HG03571 (cell line): ENCODE measurements around the gene RGS3.
"Not testable (repeated sequence)": the region's sequence is repeated elsewhere in the genome, so short reads cannot be mapped to it uniquely, and the experiment has no call there.

Experiments
- ATAC-seq: cut with Tn5 transposase; IDR thresholded peaks from one replicate; pipeline ENCODE4 v1.9.1; 2021; ENCODE audit not compliant: unreplicated experiment

The RGS3 gene

DNA sequence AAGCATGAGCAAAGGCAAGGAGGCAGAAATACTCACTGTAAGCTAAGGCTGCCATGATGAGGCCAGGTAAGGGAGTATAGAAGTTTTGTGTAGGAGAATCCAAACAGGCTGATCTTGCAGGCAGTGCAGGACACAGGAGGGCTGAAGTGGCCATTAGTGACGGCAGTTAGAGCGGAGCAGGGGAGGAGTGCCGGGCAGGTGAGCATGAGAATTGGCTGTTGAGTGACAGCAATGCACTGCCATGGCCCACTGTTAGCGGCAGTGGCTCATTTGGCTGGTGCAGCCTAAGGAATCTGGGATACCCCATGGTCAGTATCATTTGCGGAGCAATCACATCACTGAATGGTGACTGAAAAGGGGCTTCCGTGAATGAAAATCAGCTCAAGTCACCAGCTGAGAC, 22.8 kb downstream of the RGS3 start:
- ATAC-seq = no peak

DNA sequence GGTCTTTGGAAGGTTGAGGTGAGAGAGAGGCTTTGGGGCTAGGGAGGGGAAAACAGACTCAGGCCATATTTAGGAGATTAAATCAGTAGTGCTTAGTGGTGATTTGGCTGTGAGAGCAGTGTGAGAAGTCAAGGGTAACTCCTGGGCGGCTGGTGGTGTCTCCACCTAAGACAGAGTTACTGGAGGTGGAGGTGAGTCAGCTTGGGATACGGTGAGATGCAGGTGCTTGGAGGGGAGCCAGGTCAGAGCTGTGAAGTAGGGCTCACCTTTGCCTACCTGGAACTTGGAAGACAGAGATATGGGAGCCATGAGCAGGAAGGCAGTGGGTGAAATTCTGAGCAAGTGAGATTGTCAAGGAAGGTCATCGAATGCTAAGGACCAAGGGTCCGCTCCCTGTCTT, 24.5 kb downstream of the RGS3 start:
- ATAC-seq = no peak

DNA sequence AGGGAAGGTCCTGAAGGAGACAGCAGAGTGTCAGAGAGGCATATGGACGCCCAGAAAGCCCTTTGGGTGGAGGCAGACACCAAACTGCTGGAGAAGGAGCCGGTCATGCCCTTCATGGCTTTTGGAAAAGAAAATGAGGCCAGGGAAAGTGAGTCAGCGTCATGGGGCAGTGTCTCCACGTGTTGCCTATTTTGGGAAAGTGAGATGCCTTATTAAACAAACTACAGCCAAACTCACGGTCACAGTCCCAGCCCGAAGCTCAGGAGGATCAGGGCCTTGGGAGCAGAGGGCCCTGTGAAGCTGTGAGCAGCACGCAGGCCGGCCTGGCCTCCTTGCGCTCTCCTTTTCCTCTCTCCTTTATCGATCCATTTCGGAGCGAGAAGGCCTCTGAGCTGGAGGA, 25.0 kb downstream of the RGS3 start:
- ATAC-seq = no peak

DNA sequence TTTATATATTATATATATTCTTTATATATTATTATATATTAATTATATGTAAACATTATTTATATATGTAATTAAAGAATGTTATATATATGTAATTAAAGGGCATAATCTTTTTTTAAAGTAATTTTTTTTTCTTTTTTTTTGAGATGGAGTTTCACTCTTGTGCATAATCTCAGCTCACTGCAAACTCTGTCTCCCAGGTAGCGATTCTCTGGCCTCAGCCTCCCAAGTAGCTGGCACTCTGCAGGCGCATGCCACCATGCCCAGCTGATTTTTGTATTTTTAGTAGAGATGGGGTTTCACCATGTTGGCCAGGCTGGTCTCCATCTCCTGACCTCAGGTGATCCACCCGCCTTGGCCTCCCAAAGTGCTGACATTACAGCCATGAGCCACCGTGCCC, 27.6 kb downstream of the RGS3 start:
- not testable (repeated sequence) for ATAC-seq

DNA sequence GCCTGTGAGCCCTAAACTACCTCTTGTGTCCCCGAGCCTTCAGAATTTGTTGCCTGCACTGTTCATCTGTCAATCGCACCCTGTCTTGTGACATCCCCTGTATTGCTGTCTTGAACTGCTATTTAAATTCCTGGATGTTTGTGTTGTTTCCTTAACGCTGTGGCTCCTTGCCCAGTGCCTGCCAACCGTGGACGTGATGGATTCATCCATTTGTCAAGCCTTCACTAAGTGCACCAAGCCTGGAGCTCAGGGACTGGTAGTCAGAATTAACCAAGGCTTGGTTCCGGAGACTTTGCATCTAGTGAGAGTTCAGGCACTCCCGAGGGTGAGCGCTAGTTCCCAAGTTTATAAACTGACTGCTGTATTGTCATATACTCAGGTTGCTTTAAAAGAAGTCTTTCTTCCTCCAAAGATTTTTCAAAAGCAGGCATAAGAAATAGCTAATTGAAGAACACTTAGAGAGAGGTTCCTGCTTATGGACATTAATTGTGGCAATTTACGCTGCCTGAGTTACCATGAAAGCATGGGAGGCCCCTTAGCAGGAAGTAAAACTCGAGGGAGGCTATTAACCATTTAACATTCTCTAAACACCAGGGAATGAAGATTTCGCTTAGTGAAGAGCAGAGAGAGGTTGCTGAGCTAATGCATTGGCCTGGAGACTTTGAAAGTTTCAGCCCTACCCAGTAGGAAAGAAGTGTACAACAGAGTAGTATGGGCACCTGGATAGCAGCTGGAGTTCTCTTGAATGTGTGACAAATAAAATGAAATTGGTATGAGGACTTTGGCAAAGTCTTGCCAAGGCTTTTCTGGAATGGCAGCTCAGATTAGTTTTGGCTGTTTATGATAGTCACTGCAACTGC, 29.0 kb downstream of the RGS3 start:
- no peak for ATAC-seq

DNA sequence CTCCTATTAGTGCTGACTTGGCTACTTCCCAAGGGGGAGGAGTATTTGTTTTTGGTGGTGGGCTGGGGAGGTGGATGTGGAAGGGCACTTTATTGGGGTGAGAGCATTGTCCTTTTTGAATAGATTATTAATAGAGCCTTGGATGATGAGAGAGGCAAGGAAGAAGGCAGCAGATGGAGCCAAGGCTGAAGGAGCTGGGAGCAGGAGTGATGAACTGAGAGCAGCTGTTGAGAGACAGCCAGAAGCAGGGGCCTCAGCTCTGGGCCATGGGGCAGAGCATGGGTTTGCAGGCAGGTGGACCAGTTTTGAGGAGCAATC, 29.6 kb downstream of the RGS3 start:
- ATAC-seq = no peak

DNA sequence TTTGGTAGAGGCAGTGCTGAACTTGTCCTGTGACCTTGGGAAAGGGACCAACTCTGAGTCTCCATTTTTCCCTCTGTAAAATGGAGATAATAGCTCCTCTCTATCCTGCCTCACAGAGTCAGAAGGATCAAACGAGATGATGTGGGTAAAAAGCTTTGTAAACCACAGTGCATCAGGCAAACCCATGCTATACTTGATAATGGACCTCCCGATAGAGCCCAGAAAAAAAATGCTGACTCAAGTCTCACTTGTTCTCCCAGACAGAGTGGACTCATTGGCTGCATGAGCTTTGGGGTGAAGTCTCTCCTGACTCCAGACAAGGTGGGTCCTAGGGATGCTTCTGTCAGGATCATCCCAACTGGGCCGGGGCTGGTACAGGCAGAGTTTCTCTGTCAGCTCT, 32.0 kb downstream of the RGS3 start:
- ATAC-seq = no peak

DNA sequence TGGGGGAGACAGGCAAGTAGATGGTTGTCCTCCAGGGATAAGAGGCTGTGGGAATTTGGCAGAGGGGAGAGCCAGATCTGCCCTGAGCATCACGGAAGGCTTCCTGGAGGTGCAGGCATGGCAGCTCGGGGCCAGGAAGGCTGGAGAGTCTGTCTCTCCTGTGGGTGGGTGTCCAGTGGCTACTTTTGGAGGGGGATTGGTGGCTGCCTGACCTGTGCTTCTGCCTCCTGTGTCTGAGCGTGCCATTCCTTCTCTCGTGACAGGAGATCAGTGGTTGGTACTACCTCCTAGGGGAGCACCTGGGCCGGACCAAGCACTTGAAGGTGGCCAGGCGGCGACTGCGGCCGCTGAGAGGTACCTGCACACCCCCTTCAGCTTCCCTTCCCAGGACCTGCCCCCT, 33.5 kb downstream of the RGS3 start:
- ATAC-seq = no peak

DNA sequence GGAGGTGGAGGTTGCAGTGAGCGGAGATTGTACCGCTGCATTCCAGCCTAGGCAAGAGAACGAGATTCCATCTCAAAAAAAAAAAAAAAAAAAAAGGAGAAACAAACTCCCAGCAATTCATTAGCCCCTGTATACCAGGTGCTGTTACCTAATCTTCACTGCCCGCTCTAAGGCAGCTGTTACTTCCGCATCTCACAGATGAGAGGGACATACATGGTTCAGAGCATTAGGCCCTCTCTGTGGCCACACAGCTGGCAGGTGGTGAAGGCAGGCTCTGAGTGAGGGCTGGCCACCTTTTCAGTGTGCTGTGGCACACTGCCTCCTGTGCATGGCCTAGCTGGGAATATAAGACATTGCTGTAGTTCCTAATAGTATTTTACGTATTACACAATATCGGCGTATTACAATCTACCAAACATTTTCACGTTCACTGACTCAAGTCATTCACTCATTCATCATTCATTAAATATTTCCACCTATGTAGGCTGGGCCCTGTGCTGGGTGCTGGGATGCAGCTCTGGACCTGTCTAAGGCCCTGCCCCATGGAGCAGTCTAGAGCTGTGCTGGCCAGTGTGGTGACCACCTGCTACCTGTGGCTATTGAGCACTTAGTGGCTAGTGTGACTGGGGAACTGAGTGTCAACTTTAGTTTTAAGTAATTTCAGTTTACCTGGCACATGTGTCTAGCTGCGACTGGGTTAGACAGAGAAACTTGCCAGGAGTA, 35.8 kb downstream of the RGS3 start:
- no peak for ATAC-seq

DNA sequence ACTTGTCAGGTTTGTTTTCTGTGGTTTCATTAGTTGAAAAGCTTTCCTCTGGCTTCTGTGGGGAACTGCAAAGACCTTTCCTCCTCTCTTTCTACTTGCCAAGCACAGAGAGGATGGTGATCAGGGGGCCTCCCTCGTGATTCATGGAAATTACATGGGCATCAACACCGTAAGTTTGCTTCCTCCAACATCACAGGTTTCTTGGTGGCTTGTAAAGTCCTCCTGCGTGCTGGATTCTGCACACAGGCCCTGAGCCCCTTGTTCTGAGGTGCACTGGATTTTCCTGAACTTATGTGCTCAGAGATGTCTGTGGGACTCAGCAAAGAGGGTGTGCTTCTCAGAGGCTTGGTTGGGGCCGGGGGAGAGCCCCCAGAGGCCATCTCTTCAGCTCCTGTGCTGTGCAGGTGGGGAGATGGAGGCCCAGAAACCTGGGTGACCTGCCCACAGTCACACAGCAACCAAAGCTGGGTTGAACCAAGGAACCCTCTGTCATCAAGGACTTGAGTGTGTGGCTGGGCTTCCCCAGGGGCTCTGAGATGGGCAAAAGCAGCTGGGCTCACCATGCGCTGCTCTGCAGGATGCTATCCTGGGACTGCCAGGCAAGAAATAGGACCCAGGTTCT, 36.5 kb downstream of the RGS3 start:
- ATAC-seq = no peak

DNA sequence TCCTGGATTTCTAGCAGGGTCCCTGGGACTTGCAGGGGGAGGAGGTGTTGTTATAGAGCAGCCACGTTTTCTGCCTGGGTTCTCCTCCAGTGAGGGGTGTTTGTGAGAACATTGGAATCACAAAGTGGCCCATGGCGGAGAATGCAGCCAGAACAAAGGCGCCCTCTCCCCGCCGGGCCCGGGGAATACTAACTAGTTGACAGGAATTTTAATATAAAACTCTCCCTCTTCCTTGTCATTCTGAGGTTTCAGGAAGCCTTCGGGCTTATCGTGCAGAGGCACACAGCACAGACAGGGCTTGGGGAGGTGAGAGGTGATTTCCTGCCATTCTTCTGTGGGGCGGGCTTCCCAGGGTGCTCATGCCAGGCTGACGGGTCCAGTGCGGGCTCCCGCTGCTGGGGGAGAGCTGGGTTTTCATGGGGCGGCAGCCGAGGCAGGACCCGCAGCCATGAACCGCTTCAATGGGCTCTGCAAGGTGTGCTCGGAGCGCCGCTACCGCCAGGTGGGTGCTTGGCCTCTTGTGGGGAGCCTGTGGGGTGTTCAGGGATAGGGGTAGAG, 37.7 kb downstream of the RGS3 start:
- no peak for ATAC-seq

DNA sequence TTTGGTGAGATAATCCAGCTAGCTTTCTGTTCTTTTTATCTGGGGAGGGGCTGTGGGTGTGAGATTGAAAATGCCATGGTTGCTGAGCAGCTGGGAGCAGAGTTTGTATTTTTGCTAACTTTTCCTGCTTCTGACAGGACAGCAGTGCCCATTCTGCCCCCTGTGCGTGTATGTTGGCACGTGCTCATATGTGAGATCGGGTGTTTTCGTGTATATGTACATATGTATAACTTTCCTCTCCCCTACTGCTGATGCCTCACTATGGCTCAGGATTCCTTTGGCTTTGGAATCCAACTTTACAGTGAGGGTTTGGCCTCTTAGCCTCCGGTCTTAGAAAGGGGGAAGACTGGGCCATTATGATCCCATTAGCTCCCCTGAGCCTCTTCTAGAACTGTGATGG, 38.3 kb downstream of the RGS3 start:
- ATAC-seq = no peak

DNA sequence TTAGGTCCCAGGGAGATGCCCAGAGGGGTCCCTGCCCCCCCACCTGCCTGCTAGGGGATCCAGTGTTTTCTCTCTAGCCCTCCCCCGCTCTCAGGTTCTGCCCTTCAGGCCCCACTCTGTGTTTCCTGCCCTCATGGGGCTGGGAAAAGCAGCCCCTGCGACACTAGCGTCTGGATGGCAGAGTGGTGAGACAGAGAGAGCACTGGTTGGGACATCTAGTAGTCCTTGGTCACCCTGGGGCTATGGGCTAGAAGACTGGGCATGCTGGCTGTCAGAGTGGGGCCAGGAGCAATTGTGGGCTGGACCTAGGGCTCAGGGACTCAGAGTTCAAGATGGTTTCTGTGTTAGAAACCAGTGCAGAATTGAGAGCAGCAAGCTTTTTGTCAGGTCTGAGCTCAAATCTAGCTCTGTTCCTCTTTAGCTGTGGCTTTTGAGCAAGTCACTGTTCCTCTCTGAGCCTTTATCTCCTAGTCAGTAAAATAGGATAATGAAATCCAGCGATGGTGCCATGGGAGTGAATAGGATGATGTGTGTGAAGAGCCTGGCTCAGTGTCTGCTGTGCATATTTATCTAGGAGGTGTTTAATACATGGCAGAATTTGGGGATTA, 39.0 kb downstream of the RGS3 start:
- no peak for ATAC-seq

DNA sequence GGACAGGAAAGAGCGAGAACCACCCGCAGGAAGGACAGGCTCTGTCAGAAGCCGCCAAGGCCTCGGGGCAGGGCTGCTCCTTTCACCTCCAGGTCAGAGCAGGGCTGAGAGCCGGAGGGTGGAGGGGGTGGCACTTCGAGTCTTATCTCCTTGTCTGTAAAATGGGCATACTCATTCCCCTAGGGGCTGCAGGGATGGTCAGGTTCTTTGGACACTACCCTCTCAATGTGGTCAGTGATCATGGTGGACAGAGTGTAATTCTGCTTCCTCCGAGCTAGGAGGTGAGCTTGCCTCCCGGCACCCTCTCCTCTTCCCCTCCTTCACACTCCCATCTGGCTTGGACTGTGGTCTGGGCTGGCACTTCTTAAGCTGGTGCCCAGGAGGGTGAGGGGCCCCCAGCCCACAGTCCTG, 39.6 kb downstream of the RGS3 start:
- ATAC-seq = no peak

DNA sequence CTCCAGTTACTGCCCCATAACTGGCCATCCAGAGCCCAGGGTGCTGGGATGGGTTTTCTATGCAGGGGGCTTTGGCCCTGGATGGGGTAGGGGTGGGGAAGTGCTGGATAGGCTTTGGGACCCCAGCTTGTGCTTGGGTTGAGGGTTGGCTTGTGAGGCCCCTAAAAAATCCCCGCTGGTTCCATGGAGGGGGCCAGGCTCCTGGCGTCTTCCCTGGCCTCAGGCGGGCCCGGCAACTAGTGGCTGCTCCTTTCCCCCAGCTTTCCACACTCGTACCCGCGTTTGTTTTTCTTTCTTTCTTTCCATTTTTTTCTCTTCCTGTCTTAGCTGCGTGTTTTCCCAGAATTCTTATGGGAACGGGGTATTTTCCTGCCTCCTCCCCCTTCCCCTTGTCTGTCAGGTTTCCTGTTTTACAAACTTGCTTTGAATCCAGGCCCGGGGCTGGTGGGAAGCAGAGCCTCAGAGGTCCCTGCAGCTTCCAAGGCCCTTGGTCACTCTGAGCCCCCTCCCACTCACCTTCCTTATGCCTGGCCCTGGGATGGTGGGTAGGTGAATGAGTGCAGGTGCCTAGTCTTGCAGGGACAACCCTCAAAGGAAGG, 40.2 kb downstream of the RGS3 start:
- ATAC-seq = no peak

DNA sequence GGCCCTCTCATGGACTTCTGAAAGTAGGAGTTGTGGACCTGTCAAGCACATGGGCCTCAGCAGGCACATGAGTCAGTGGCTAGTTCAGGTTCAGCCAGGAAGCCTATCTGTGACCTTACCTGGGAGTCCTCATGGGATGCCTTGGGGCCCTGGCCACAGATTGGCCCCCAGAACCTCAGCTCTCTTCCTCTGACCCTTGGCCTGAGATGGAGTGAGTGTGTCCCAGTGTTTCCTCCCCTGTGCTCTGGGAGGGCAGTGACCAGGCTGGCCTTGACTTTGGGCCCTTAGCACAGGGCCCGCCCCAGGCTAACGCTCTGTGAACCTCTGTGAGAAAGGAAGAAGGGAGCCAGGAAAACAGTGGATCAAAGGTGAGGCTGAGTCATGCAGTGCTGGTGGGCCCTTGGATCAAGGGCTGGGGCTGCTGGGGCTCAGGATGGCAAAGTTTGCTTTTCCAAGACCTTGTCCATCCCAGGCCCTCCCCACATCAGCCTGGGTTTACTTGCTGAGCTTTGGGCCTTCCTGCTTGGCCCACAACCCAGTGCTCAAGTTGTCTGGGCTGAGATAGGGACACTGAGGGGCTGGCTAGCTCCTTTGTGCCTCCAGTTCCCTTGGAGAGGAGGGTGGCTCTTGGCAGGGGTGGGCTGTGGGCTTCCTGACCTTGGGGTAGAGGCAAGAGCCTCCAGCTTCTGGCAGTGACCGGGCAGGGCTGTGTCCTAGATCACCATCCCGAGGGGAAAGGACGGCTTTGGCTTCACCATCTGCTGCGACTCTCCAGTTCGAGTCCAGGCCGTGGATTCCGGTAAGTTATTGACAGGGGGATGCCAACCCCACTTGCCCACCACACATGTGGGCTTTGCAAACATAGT, 41.4 kb downstream of the RGS3 start:
- ATAC-seq = no peak

DNA sequence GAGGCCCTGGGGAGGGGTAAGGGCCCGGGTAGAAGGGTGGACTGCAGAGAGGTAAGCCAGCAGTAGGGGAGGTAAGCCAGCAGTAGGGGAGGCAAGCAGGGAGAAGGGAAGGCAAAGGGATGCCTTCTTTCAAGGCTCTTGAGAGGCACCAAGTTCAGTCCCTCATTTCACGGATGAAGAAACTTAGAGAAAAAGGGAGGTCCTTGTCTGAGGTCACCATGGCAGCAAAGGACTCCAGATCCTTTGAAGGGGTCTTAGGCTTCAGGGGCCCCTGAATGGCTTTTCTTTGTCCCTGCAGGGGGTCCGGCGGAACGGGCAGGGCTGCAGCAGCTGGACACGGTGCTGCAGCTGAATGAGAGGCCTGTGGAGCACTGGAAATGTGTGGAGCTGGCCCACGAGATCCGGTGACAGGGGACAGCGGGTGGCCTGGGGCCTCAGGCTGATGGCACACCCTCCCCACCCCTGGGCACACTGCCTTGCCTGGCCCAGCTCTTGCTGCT, 42.6 kb downstream of the RGS3 start:
- ATAC-seq = no peak

DNA sequence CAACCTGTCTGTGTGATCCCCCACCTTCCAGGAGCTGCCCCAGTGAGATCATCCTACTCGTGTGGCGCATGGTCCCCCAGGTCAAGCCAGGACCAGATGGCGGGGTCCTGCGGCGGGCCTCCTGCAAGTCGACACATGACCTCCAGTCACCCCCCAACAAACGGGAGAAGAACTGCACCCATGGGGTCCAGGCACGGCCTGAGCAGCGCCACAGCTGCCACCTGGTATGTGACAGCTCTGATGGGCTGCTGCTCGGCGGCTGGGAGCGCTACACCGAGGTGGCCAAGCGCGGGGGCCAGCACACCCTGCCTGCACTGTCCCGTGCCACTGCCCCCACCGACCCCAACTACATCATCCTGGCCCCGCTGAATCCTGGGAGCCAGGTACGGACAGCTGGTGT, 43.7 kb downstream of the RGS3 start:
- ATAC-seq = no peak

DNA sequence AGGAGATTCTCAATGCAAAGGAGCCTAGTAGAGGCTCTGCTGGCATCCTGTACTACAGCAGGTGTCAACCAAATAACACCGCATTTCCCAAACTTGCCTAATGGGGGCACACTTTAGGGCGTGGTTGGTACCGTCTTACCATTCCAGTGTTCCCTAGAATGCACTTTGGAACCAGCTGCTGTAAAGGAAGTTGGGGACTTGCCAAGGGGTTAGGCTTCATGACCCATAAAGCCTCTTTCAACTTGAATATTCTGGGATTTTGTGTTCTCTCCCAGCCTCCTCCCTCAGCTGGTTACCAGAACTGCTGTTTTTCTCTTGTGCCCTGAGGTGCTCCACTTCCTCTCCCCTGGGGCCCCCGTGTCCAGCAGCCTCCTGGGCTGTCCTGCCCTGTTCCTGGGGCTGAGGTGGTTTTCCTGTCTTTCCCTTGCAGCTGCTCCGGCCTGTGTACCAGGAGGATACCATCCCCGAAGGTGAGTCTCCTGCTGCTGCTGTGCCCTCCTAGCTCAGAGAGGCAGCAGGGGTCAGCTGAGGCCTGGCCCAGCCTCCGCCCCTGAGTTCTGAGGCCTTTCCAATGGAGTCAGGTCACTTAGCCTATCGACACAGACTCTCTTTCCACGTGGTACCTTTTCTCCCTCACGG, 44.7 kb downstream of the RGS3 start:
- ATAC-seq = no peak

DNA sequence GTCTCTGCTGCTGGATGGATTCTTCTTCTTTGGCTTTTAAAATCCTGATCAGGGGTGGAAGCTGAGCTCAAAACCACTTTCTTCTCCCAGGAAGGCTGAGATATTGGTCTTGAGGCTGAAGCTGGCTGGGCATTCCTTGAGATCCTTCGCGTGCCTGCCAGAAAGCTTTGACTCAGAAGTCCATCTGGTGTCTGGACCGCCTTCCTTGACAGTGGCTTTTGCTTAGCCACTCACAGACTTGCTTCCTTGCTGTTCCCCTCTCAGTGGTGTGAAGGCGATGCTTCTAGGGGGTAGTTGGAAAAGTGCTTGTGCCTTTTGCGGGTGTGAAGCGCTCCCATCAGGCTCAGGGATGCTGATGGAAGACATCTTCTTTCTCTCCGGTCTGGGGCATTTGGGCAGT, 45.9 kb downstream of the RGS3 start:
- ATAC-seq = no peak
